OCI-LY7 (cell line): ENCODE measurements around the gene ANXA4. TPM values are rescaled to one million over a fixed set of nuclear protein-coding genes. Genes with fewer than 3 reads are reported as not detected.
A peak's percentile ranks its signal among the peaks of the same experiment; 100 is the strongest.

Source experiments
- BruUV-seq: library from RNA; stranded (reverse); fragments of 400-500 nt; replicated peaks from 2 replicates; lab custom pipeline; 2021; lab: Mats Ljungman, UMichigan
- CTCF ChIA-PET: fragments of 300-600 bp; sonication (Branson Sonifier 250); formaldehyde crosslinking; loops from one replicate; lab custom pipeline; 2022; ENCODE audit warnings: antibody characterized with exemption; ENCODE audit not compliant: unreplicated experiment; lab: Charles Lee
- POLR2A ChIA-PET: fragments of 300-600 bp; sonication (Branson Sonifier 250); formaldehyde crosslinking; loops from one replicate; lab custom pipeline; 2022; ENCODE audit warnings: antibody characterized with exemption; lab: Charles Lee
- DNase-seq: peaks from one replicate; pipeline ENCODE4 v3.0.0-alpha.2; 2015; ENCODE audit warnings: low spot score
- H2AFZ ChIP-seq: fragments of 200-600 bp; sonication (generic), shearing (Covaris generic); 2 replicates; pipeline ENCODE4 v1.6.1; 2014; ENCODE audit warnings: mild to moderate bottlenecking, antibody characterized with exemption, low read length, moderate library complexity
- H3K27ac ChIP-seq: fragments of 200-600 bp; sonication (generic); 2 replicates; pipeline ENCODE4 v1.5.1; 2014; ENCODE audit warnings: mixed run types, low read depth, mild to moderate bottlenecking, moderate library complexity, low read length, inconsistent platforms; ENCODE audit not compliant: poor library complexity, severe bottlenecking
- H3K36me3 ChIP-seq: fragments of 200-600 bp; sonication (generic); 2 replicates; pipeline ENCODE4 v1.6.1; 2014; ENCODE audit warnings: mild to moderate bottlenecking, antibody characterized with exemption, low read length, moderate library complexity, mixed read lengths; ENCODE audit not compliant: insufficient read depth
- H3K4me1 ChIP-seq: fragments of 200-600 bp; sonication (generic); 2 replicates; pipeline ENCODE4 v1.5.1; 2014; ENCODE audit warnings: mild to moderate bottlenecking, low read length; ENCODE audit not compliant: insufficient read depth, poor library complexity, severe bottlenecking
- H3K4me2 ChIP-seq: fragments of 200-600 bp; sonication (generic); 2 replicates; pipeline ENCODE4 v1.6.1; 2014; ENCODE audit warnings: mild to moderate bottlenecking, low read length
- H3K4me3 ChIP-seq: fragments of 200-600 bp; sonication (generic); 2 replicates; pipeline ENCODE4 v1.5.1; 2014; ENCODE audit warnings: mild to moderate bottlenecking, low read depth, low read length; ENCODE audit not compliant: poor library complexity, severe bottlenecking
- H3K79me2 ChIP-seq: fragments of 200-600 bp; sonication (generic); 2 replicates; pipeline ENCODE4 v1.6.1; 2016; ENCODE audit warnings: low read depth, mild to moderate bottlenecking, low read length, moderate library complexity, mixed read lengths; ENCODE audit not compliant: insufficient read depth
- H3K9me2 ChIP-seq: fragments of 200-600 bp; sonication (generic); 2 replicates; pipeline ENCODE4 v1.6.1; 2016; ENCODE audit warnings: mild to moderate bottlenecking, low read length, mixed read lengths; ENCODE audit not compliant: insufficient read depth
- H3K9me3 ChIP-seq: fragments of 200-600 bp; sonication (generic); 2 replicates; pipeline ENCODE4 v1.6.1; 2014; ENCODE audit warnings: mild to moderate bottlenecking, mixed run types, low read length, mixed read lengths
- H4K20me1 ChIP-seq: fragments of 200-600 bp; sonication (generic); 2 replicates; pipeline ENCODE4 v1.6.1; 2014; ENCODE audit warnings: mild to moderate bottlenecking, antibody characterized with exemption, low read length, moderate library complexity, mixed read lengths; ENCODE audit not compliant: insufficient read depth
- EZH2phosphoT487 ChIP-seq: fragments of 200-600 bp; sonication (generic); IDR thresholded peaks from 2 replicates; pipeline ENCODE4 v1.6.1; 2018; ENCODE audit warnings: low read depth, borderline replicate concordance, mild to moderate bottlenecking, mixed run types, antibody characterized with exemption, low read length, moderate library complexity, mixed read lengths
- intact Hi-C: fragments of 100-400 bp; cut with micrococcal nuclease; formaldehyde crosslinking; loops from one replicate; pipeline ENCODE4 v1.10.0; 2022; ENCODE audit not compliant: unreplicated experiment
- total RNA-seq, 2 experiments: library from RNA; depleted of rRNA in 1 of 2; stranded (reverse); fragments of >200 nt in 1 of 2; shearing (Covaris generic) in 1 of 2; gene quantifications; 2 replicates each; pipeline ENCODE4 v1.2.3, GENCODE V29; 2014 to 2022
- TF ChIP-seq, protein P1 (sequence below): fragments of 200-600 bp; sonication (generic); conservative IDR thresholded peaks from 2 replicates; pipeline ENCODE4 v1.5.1; 2014; ENCODE audit warnings: mild to moderate bottlenecking, antibody characterized with exemption, low read length, moderate library complexity, mixed read lengths

Gene ANXA4
- total RNA-seq, 2 experiments from 2014 or later: 0.38 to 3.5 TPM

DNA sequence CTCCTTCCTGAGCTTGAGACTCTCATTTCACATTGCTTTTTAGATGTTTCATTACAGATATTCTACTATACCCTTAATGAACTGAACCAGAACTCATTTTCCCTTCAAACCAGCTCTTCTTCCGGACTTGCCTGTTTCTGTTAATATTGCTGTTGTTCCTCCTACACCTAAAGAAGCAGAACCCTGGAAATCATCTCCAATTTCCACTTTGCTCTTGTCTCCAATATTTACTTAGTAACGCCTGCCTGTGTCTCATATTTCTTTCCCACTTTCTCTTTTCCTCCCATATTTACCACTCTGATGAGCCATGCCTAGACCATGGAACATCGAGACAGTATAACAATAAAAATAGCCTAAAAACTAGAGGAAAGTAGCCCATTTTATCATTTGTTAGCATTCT lies 69.7 kb downstream of the ANXA4 start:
- H3K27ac ChIP-seq: no peak overlapping the region
- H3K9me2 ChIP-seq: no peaks in the 10 kb centered on the region
- TF ChIP-seq EZH2phosphoT487: no peak
- TF ChIP-seq, protein P1, sequence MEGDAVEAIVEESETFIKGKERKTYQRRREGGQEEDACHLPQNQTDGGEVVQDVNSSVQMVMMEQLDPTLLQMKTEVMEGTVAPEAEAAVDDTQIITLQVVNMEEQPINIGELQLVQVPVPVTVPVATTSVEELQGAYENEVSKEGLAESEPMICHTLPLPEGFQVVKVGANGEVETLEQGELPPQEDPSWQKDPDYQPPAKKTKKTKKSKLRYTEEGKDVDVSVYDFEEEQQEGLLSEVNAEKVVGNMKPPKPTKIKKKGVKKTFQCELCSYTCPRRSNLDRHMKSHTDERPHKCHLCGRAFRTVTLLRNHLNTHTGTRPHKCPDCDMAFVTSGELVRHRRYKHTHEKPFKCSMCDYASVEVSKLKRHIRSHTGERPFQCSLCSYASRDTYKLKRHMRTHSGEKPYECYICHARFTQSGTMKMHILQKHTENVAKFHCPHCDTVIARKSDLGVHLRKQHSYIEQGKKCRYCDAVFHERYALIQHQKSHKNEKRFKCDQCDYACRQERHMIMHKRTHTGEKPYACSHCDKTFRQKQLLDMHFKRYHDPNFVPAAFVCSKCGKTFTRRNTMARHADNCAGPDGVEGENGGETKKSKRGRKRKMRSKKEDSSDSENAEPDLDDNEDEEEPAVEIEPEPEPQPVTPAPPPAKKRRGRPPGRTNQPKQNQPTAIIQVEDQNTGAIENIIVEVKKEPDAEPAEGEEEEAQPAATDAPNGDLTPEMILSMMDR: no peak
- no peak overlapping the region for H3K4me3 ChIP-seq
- H4K20me1 ChIP-seq: no peaks in the 10 kb centered on the region
- no peaks in the 10 kb centered on the region for H3K36me3 ChIP-seq
- H3K9me3 ChIP-seq: no peaks in the 10 kb centered on the region
- no peak overlapping the region for H3K4me2 ChIP-seq
- POLR2A ChIA-PET: interaction anchor here (0.9 to 1.4 kb wide), 3 partner anchors 12 to 22 kb away, joined by 3 to 7 read pairs (median 4); no protein-coding TSS in a partner anchor
- H3K4me1 ChIP-seq: peaks cover under 1% of the 10 kb centered on the region
- no TSS peak for BruUV-seq
- no peaks in the 10 kb centered on the region for H3K79me2 ChIP-seq
- no peak overlapping the region for H2AFZ ChIP-seq
- no peak for DNase-seq
- CTCF ChIA-PET: interaction anchor here (1.2 kb wide), 1 partner anchor 87 kb away, joined by 6 read pairs; no protein-coding TSS in a partner anchor
- intact Hi-C loops: no loop called here

DNA sequence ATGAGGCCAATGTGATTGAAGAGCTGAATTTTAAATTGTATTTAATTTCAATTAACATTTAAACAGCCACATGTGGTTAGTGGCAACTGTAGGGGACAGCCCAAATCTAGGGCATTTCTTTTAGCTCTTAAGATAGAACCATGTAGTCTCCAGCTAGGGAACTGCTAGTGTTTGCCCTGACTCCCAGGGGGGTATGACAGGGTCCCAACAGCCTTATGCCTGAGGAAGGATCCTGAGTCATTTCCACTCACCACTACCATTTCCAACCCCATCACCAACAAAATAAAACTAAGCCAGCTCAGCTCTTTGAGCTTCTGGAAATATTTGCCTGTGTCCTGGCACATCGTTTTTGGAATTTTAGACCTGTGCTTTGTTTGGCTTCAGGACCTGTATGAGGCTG lies 73.8 kb downstream of the ANXA4 start:
- ChIA-PET POLR2A (interaction anchor here (1.2 to 5.5 kb wide), 3 partner anchors 13 to 91 kb away, joined by 3 to 33 read pairs (median 4); partner anchors contain the start of gene GMCL1), CTCF (interaction anchor here (0.6 to 3.9 kb wide), 4 partner anchors 16 to 442 kb away, joined by 3 to 27 read pairs (median 4); no protein-coding TSS in a partner anchor)
- no TSS peak for BruUV-seq

DNA sequence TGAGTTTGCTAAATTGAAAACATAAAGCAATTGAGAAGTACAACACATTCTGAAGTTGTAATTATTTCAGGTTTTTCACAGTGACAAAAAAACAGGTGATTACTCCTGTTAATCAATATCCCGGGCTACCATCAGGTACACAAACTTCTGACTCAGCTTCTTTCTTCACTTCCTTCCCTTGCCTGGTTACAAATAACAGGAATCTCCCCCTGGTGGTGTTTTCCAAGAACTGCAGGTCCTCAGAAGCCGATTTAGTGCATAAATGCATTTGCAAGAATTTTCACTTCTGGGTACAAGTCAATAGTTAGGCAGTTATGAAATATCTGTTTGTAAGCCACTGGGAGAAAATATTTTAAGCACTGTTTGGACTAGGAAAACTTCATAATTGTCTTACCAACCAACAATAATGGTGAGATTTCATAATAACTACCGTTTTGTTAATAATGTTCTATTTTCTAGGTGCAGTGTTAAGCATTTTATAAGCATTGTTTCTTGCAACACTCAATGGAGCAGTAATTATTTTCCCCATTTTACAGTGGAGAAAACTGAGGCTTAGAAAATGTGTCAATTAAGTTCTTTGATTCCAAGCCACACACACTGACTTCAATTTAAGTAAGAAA lies 75.1 kb downstream of the ANXA4 start:
- no peak for TF ChIP-seq EZH2phosphoT487
- TF ChIP-seq, protein P1: peak; percentile 95
- H4K20me1 ChIP-seq: no peaks in the 10 kb centered on the region
- CTCF ChIA-PET: interaction anchor here (1.4 to 3.9 kb wide), 2 partner anchors 17 to 92 kb away, joined by 4 to 27 read pairs; no protein-coding TSS in a partner anchor
- DNase-seq: peak; percentile 89
- peaks cover 3% of the 10 kb centered on the region for H3K4me1 ChIP-seq
- no peaks in the 10 kb centered on the region for H3K9me3 ChIP-seq
- H3K4me3 ChIP-seq: no peak overlapping the region
- POLR2A ChIA-PET: interaction anchor here (0.6 to 5.5 kb wide), 2 partner anchors 92 to 184 kb away, joined by 4 to 33 read pairs; no protein-coding TSS in a partner anchor
- H3K27ac ChIP-seq: no peak overlapping the region
- intact Hi-C loops: loop anchor here (1.0 kb wide), 1 partner anchor 93 kb away; no protein-coding TSS in a partner anchor
- H3K4me2 ChIP-seq: no peak overlapping the region
- no peaks in the 10 kb centered on the region for H3K79me2 ChIP-seq
- H3K9me2 ChIP-seq: no peaks in the 10 kb centered on the region
- no peaks in the 10 kb centered on the region for H3K36me3 ChIP-seq
- no peak overlapping the region for H2AFZ ChIP-seq
- BruUV-seq: no TSS peak

More for the DNA sequence above, 73.8 kb downstream of the ANXA4 start:
- Histone ChIP-seq H3K36me3 (no peaks in the 10 kb centered on the region), H3K9me2 (no peaks in the 10 kb centered on the region), H3K4me3 (no peak overlapping the region), H3K9me3 (no peaks in the 10 kb centered on the region), H4K20me1 (no peaks in the 10 kb centered on the region), H3K4me1 (peaks cover 3% of the 10 kb centered on the region), H3K79me2 (no peaks in the 10 kb centered on the region), H2AFZ (no peak overlapping the region), H3K27ac (no peak overlapping the region), H3K4me2 (no peak overlapping the region)
- TF ChIP-seq EZH2phosphoT487: no peak
- intact Hi-C loops: no loop called here
- DNase-seq: no peak
